ENCODE results near the gene DYNLT2.

DNA sequence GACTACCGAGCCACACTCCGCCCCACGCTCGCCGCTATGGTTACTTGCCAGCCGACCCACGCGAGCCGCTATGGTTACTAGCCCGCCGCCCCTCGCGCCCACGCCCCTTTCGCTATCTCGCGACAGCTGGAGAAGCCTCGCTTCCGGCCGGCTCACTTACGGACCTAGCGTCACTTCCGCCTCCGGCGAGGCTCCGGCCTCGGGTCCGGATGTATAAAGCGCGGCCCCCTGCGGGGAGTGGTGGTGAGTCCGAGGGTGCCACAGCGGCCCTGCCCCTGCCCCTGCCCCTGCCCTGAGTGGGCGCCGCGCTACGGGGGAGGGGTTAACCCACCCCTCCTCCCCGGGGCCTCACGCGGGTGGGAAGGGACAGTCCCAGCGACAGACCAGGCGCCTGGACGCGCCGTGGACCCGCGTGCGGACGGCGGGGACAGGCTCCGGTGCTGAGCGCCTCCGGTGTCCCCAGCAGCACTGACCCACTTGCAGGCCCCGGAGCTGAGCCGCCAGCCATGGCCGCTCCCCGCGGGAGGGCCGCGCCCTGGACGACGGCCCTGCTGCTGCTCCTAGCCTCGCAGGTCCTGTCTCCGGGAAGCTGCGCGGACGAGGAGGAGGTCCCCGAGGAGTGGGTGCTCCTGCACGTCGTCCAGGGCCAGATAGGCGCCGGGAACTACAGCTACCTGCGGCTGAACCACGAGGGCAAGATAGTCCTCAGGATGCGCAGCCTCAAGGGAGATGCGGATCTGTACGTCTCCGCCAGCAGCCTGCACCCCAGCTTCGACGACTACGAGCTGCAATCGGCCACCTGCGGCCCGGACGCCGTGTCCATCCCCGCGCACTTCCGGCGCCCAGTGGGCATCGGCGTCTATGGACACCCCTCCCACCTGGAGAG is 49.2 kb downstream of the DYNLT2 start, which contains the start of the genes C6orf120 and WDR27:
- TF ChIP-seq, protein P1, sequence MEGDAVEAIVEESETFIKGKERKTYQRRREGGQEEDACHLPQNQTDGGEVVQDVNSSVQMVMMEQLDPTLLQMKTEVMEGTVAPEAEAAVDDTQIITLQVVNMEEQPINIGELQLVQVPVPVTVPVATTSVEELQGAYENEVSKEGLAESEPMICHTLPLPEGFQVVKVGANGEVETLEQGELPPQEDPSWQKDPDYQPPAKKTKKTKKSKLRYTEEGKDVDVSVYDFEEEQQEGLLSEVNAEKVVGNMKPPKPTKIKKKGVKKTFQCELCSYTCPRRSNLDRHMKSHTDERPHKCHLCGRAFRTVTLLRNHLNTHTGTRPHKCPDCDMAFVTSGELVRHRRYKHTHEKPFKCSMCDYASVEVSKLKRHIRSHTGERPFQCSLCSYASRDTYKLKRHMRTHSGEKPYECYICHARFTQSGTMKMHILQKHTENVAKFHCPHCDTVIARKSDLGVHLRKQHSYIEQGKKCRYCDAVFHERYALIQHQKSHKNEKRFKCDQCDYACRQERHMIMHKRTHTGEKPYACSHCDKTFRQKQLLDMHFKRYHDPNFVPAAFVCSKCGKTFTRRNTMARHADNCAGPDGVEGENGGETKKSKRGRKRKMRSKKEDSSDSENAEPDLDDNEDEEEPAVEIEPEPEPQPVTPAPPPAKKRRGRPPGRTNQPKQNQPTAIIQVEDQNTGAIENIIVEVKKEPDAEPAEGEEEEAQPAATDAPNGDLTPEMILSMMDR (IDR thresholded peaks at IDR 0.05; ENCODE audit: low read depth, low read length), result 0 out of 2 replicates have a peak, but pooled peaks have one; percentile 6
- TF ChIP-seq EZH2phosphoT487 (IDR thresholded peaks at IDR 0.05; ENCODE audit: low read depth), result no peak

All from OCI-LY3 (cell line).